ENCODE measurements around the gene CHI3L1.

- TF ChIP-seq TEAD4 (IDR thresholded peaks at IDR 0.05; ENCODE audit: borderline replicate concordance, insufficient read depth) (no peak), CTCF (IDR thresholded peaks at IDR 0.05) (no peak), NFIC (IDR thresholded peaks at IDR 0.05; ENCODE audit: borderline replicate concordance) (peak; percentile 56), EZH2phosphoT487 (IDR thresholded peaks at IDR 0.05; ENCODE audit: borderline replicate concordance, low read depth) (no peak), REST (IDR thresholded peaks at IDR 0.05; ENCODE audit: low read depth, low read length) (no peak), RFX5 (IDR thresholded peaks at IDR 0.05; ENCODE audit: low read length) (no peak)
Observed at GRCh38 chr1:203144661-203145060, 41.8 kb downstream of the CHI3L1 start.

Measured in SK-N-SH (cell line).